Ecto neural progenitor cell (in vitro differentiated cells): ENCODE results near the gene MBP.
A peak's percentile ranks its signal among the peaks of the same experiment; 100 is the strongest.
"Not testable (repeated sequence)": the region's sequence is repeated elsewhere in the genome, so short reads cannot be mapped to it uniquely, and the experiment has no call there.

Experiments used
- DNase-seq: peaks from one replicate; pipeline ENCODE4 v3.0.0-alpha.2; 2018; ENCODE audit warnings: low spot score

The MBP gene

GRCh38 chr18:77004555-77005380 lies 127.8 kb downstream of the MBP start:
- DNase-seq: peak; percentile 30

DNA sequence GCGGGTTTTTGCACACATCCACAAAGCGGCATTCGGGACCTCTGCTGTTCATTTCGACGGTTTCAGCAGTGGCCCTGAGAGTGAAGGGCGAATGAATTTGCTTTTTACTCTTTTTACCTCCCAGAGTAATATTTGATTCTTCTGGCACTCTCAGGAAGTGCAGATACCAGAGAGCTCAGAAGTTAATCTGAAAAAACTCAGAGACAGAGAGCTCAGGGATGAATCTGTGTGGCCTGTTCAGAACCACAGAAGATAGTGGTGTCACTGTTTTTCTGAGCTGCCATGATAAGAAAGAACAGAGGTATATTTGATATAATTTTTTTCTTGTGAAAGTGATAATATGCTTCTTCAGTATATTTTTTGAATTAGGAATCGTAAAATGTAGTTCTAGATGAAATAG lies 129.3 kb downstream of the MBP start:
- no peak for DNase-seq

- DNase-seq: no peak
Measured at GRCh38 chr18:77002496-77002895, 130.1 kb downstream of the MBP start.

GRCh38 chr18:77001979-77002378 lies 130.6 kb downstream of the MBP start:
- DNase-seq: no peak

- no peak for DNase-seq
Measured at GRCh38 chr18:77001041-77001440, 131.5 kb downstream of the MBP start.

- DNase-seq: no peak
Measured at GRCh38 chr18:77000527-77000926, 132.1 kb downstream of the MBP start.

GRCh38 chr18:76999077-76999476 lies 133.5 kb downstream of the MBP start:
- DNase-seq: no peak

DNA sequence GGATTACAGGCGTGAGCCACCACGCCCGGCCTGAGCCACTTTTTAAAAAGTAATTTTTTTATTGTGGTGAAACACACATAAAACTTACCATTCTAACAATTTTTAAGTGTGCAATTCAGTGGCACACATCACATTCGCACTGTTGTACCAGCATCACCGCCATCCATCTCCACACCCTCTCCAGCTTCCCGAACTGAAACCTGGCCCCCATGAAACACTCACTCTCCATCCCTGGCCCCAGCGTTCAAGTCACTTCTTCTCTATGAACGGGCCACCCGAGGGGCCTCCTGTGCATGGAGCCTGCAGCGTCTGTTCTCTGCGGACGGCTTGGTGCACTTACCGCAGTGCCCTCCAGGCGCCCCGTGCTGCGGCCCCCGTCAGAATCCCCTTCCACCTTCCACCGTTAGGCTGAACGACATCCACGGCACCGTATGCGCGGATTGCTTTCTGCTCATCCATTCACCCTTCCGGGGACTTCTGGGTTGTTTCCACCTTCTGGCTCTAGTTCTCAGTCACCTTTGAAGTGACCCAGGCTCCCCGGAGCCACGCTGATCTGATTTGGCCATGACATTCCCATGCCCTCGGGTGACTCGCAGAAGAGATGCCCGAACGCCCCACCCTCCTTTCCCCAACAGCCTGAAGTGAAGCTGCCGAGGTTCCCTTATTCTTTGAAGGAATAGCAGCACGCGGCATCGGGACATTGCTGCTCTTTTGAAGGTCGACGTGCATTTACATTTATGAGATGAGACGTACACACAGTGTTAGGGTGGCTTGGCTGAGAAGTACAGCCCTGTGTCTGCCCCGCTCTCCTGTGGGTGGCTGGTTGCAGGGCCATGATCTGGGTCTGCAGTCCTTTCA lies 134.4 kb downstream of the MBP start:
- DNase-seq: no peak

DNA sequence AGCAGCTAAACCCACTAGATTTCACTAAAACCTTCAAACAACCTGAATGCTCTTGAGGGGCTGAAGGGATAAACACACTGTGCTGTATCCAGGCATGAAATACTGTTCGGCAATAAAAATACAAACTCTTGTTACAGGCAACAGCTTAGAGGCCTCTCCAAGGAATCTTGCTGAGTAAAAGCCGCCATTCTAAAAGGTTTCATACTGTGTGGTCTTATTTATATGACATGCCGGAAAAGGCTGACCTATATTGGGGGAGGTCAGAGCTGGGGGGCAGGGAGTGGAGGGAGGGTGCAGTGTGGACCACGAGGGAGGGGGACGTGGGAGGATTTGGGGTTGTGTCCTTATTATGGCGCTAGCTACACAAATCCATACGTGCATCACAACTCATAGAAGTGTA lies 136.2 kb downstream of the MBP start:
- no peak for DNase-seq

GRCh38 chr18:76995896-76996295 lies 136.7 kb downstream of the MBP start:
- no peak for DNase-seq

DNA sequence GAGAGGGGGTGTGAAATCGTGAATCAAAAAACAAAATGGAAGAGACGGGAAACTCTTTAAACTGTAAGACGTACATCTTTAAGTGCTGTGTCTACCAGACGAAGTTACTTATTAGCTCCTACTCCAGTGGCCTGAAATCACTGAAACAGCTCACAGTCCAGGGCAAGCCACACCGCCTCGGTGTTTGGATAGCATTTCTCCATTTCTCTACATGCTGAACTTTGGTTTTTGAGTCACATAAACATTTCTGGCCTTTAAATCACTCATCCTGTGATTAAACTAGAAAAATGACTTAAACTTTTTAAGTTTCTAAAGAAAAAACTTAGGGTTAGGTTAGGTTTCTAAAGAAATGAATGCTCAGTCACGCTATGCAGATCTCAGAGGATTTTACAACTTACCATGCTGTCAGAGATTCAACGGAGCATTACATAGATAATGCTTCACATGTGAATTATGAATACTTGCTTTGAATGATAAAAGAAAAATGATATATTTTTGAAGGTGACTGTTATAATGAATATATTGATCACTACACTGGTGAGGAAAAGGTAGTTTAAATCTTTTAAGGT lies 138.4 kb downstream of the MBP start:
- no peak for DNase-seq

GRCh38 chr18:76993573-76993972 lies 139.0 kb downstream of the MBP start:
- DNase-seq: no peak

GRCh38 chr18:76993085-76993382 lies 139.5 kb downstream of the MBP start:
- no peak for DNase-seq

DNA sequence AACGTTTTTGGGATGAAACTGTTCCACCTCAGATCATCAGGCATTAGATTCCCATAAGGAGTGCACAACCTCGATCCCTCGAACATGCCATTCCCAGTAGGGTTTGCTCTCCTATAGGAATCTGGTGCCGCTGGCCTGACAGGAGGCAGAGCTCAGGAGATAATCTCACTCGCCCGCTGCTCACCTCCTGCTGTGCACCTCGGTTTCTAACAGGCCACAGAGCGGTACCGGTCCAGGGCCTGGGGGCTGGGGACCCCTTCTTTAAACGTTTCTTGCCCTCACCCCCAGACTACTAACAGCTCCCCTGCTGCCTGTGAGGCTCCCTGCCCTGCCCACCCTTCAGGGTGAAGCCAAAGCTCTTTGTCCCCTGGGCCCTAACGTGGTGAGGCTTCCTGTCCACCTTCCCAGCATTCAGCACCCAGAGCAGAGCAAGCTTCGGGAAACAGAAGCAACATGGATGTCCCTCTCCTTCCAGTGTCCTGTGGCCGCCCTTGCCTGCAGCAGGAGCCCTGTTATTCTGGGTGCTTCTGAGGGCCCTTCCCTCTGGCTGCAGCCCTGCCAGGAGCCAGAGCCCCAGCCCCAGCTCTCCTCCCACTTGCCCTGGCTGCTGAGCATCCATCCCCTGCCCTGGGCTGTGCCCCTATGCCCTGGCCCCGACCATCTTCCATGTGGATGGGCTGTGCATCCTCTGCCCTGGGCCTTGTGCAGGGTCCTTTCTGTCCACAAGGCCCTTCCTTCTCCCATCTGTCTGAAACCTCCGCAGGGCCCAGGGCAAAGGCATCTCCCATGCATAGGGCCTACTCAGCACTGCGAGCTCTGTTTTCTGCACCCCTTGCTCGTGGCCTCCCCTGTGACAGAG lies 140.1 kb downstream of the MBP start:
- DNase-seq: no peak

DNA sequence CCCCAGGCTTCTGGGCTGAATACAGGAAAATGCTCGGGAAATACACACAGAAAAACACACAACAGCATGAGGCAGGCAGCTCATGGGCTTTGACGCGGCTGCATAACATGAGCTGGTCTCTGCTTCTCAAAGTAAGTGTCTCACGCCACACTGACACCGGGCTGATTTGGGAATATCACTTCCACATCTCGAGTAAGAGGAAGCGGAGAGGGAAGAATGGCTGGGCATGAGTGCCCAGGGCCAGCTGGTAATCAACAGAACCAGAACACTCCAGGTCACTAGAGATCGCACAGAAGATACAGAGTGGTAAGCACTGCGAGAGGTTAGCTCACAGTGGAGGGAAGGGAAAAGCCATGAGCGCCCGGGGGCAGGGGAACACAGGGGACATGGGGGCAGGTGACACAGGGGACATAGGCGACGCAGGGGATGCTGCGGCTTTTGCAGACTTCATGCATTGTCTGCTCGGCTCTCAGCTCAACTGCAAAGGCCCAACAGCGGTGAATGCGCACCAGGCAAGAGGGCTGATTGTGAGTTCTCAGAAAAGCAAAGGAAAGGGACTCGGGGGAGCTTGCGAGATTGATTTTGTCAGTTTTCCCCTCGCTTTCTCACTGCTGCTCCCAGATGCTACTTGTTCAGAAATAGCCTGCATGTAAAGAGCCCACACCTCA lies 141.4 kb downstream of the MBP start:
- DNase-seq: no peak

DNA sequence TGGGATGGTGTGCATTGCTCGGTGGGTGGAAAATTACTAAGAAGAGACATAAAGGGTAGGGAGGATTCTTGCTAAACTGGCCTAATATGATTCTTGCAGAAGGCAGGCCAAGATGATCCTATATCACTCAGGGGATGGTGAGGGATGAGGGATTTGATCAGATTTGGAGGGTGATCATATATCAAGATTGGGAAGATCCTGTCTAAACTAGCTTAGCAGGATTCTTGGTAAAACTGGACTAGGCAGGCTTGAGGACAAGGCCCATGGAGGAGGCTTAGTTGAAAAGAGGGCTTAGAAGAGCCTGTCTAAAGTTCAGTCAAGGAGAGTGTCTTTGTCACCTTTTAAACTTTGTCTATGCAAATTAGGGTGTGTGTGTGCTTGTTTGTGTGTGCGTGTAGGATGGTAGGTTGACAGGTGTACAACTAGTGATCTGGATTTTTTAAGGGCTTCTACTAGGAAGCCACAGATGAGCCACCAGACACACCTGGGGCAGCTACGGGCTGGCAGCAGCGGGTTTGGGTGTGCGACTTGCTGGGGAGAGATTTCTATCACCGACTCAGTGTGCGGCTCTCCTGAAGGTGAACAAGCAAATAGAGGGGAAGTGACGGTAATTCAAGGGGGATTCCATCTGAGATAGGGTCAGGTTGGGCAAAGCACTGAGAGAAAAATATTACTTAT lies 142.1 kb downstream of the MBP start:
- DNase-seq: not testable (repeated sequence)

GRCh38 chr18:76989647-76990190 lies 142.9 kb downstream of the MBP start:
- DNase-seq: no peak

GRCh38 chr18:76988827-76989646 lies 143.5 kb downstream of the MBP start:
- DNase-seq: no peak

DNA sequence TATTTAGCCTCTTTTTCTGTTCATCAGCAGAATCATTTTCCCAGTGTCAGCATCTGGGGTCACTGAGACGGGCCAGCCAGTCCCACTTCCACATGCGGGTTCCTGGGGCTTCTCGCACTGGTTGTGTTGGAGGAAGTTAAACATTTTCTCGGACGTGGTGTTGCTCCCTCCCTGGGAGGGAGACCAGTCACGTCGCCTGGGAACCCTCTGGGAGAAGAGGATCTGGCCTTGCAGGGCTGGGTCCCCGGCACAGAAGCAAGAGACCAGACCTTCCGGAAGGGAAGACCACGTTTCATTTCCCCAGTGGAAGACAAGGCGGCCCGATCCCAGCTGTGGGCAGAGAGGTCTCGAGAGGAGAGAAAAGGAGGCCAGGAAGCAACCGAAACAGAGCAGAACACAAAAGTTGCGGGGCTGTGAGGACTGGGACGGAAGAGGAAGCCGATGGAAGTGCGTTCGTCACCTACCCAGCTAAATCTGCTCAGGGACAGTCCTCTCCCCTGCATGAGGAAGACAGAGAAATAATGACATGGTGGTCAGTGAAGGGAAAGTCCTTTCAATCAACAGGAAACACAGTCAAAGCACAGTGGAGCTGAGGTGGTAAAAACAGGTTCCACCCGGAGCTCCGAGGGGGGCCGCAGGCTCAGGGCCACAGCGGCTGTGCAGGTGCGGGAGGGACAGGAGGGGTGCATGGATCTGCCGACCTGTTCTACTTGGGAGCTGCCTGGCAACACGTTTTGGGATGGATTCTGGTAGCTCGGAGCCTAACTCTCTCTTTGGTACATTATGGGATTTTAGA lies 144.4 kb downstream of the MBP start:
- DNase-seq: peak; percentile 33
